Measurements from ENCODE around the gene RPA3.

Gene RPA3

DNA sequence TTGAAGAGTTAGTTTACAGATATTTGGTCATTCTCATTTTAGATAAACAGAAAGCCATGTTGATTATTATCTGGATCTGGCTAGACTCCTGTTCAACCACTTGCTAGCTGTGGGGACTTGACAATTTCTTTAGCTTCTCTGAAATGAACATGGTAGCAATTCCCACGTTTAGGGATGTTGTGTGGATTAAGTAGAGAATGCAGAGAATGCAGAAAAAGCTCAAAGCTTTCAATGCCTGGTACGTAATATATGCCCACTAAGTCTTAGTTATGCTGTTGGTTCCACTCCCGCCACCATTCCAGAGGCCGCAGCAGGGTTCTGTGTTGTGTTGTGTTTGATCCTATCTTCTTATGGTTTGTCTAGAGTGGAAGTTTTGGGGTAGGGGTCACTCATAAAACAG is 39.2 kb upstream of the RPA3 start:
- TF ChIP-seq CTCF (conservative IDR thresholded peaks at IDR 0.05) (no peak), ZFX (IDR thresholded peaks at IDR 0.05) (no peak)
- no peak overlapping the region for H3K27ac ChIP-seq

GRCh38 chr7:7756577-7756976 is 38.2 kb upstream of the RPA3 start:
- TF ChIP-seq ZFX (IDR thresholded peaks at IDR 0.05) (no peak), CTCF (conservative IDR thresholded peaks at IDR 0.05) (no peak)
- no peak overlapping the region for H3K27ac ChIP-seq

- TF ChIP-seq CTCF (conservative IDR thresholded peaks at IDR 0.05) (no peak), ZFX (IDR thresholded peaks at IDR 0.05) (no peak)
- no peak overlapping the region for H3K27ac ChIP-seq
These were observed 33.1 kb upstream of the RPA3 start for GRCh38 chr7:7751243-7752092.

- TF ChIP-seq CTCF (conservative IDR thresholded peaks at IDR 0.05) = no peak
- no peak for TF ChIP-seq ZFX (IDR thresholded peaks at IDR 0.05)
These were observed 32.3 kb upstream of the RPA3 start for GRCh38 chr7:7750571-7751242.

GRCh38 chr7:7746458-7746857 is 28.1 kb upstream of the RPA3 start:
- TF ChIP-seq CTCF (conservative IDR thresholded peaks at IDR 0.05) = no peak
- TF ChIP-seq ZFX (IDR thresholded peaks at IDR 0.05) = no peak
- H3K27ac ChIP-seq = no peak overlapping the region

More at GRCh38 chr7:7750571-7751242, 32.3 kb upstream of the RPA3 start:
- no peak overlapping the region for H3K27ac ChIP-seq

DNA sequence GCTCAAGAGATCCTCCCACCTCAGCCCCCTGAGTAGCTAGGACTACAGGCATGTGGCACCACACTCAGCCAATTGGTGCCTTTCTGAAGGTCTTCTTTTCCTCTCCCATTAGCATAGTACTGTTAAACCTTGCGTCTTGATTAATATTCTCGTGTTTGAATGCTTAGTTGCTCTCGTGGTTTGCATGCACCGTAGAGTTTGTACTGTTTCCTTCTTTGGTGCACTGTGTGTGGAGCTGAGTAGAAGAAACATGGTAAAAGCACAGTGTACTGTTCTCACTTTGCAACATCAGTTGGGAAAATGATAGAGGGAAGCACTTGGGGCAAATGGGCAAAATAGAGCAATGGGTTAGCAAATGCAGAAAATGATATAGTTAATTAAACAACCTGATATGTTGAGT is 27.6 kb upstream of the RPA3 start:
- TF ChIP-seq CTCF (conservative IDR thresholded peaks at IDR 0.05) = no peak
- no peak for TF ChIP-seq ZFX (IDR thresholded peaks at IDR 0.05)
- no peak overlapping the region for H3K27ac ChIP-seq

- H3K27ac ChIP-seq = no peak overlapping the region
- no peak for TF ChIP-seq ZFX (IDR thresholded peaks at IDR 0.05)
- TF ChIP-seq CTCF (conservative IDR thresholded peaks at IDR 0.05) = no peak
These were observed 26.9 kb upstream of the RPA3 start for GRCh38 chr7:7745258-7745657.
